NCI-H345 treated with DMSO at 0.1 percent for 48 hours (cell line): ENCODE data around the gene SHC2.
"Not testable (repeated sequence)": the region's sequence is repeated elsewhere in the genome, so short reads cannot be mapped to it uniquely, and the experiment has no call there.

Source experiments
- DNase-seq: peaks from one replicate; lab custom pipeline; 2025; ENCODE audit not compliant: unreplicated experiment; lab: John Stamatoyannopoulos, UW

Gene SHC2

DNA sequence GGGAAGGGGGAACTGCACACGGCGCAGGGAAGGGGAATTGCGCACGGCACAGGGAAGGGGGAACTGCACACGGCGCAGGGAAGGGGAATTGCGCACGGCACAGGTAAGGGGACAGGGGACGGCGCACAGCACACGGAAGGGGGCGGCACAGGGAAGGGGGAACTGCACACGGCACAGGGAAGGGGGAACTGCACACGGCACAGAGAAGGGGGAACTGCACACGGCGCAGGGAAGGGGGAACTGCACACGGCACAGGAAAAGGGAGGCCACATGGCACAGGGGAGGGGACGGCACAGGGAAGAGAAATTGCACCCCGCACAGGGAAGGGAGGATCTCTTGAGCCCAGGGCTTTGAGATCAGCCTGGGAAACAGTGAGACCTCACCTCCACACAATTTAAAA is 33.2 kb downstream of the SHC2 start:
- DNase-seq = not testable (repeated sequence)

- DNase-seq = no peak
Observed at GRCh38 chr19:426725-427445, 33.9 kb downstream of the SHC2 start.

DNA sequence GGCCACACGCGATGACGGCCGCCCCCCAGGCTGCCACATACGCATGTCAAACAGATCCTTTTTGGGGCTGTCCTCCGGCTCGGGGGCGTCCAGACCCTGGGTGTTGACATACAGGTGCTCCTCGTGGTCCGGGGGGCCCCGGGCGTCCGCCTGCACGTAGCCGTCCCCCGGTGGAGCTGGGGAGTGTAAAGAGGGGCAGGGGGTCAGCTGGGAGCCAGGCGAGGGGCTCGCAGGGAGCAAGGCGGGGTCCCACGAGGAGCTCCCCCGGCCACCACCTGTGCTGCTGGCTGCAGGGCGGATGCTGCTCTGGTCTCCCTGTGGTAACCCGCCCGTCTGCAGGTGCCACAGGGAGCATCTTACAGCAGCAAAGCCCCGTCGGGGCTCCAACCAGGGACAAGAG is 35.8 kb downstream of the SHC2 start:
- no peak for DNase-seq

DNA sequence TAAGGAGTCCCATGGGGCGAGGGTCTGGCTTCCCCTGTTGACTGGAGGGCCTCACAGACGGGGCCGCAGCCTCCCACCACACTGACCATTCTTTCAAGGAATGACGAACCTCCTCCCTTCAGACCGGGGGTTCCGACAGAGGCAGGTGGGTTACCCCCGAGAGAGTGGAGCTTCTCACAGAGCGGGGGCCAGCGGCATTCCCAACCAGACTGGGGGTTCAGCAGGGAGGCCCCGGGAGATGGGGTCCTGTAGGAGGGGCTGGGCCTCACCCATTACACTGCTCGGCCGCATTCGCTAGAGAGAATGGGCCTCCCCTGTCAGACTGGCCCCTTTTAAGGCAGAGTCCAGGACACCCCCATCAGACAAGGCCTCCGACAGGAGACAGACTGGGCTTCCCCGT is 36.3 kb downstream of the SHC2 start:
- DNase-seq = no peak

DNA sequence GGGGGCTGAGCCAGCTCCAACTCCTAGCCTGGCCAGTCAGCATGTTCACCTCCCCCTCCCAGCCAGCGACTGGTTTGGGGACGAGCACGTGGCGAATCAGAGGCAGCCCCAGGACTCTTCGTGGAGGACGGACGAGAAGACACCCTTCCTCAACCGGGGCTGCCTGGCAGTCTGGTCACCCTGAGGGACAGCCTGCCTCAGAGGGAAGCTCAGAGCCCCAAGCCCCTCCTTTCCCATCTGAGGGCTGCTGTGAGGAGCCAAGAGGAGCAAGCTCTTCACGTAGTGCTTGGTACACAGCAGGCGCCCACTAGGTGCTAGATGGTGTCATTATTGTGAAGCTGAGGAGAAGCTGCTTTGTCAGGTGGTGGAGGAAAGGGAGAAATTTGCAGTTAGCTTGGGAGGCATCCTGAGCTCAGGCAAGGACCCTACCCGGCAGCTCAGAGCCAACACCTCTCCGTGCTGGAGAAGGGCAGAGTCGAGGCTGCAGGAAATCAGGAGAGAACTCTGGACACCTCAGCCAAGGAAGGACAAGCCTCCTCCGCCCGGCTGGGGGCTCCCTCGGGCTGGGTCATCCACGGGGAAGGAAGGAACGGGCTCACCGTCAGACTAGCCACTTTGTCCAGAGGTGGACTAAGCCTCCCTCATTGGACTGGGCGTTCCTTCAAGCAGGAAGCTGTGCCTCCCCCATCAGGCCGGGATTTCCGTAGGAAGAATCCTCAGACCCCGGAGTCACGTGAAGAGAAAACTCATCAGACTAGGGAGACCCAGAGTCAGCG is 37.0 kb downstream of the SHC2 start:
- no peak for DNase-seq

GRCh38 chr19:422917-423226 is 38.0 kb downstream of the SHC2 start:
- not testable (repeated sequence) for DNase-seq

DNA sequence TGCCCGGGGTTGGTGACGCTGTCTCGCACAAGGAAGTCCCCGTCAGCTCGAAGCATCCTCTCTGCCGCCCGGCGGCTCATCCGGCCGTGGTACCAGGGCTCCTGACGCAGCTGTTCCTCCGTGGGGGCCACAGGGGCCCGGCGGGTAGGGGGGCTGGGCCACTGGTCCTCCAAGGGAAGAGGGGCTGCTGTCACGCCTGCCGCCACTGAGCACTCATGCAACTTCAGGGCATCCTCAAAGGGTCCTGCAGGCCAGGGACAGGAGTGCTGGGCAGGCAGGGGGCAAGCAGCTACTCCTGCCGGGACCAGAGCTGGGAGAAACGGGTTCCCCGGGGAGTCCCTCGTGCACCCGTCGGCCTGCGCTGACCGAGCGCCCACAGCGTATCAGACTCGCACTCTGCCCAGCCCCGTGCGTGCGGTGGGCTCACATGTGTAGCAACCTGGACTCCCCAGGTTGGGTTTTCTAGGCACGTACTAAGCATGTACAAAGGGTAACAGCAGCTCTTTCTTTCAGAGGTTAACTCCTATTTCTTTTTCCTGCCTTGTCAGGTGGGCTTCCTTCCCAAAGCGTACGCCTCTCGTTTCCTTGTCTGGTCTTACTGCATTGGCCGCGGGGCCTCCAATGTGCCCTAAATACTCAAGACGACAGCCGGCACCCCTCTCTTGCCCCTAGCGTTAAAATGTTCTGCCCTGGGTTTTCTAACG is 38.5 kb downstream of the SHC2 start:
- DNase-seq = no peak

GRCh38 chr19:419721-420515 is 40.9 kb downstream of the SHC2 start:
- DNase-seq = no peak

DNA sequence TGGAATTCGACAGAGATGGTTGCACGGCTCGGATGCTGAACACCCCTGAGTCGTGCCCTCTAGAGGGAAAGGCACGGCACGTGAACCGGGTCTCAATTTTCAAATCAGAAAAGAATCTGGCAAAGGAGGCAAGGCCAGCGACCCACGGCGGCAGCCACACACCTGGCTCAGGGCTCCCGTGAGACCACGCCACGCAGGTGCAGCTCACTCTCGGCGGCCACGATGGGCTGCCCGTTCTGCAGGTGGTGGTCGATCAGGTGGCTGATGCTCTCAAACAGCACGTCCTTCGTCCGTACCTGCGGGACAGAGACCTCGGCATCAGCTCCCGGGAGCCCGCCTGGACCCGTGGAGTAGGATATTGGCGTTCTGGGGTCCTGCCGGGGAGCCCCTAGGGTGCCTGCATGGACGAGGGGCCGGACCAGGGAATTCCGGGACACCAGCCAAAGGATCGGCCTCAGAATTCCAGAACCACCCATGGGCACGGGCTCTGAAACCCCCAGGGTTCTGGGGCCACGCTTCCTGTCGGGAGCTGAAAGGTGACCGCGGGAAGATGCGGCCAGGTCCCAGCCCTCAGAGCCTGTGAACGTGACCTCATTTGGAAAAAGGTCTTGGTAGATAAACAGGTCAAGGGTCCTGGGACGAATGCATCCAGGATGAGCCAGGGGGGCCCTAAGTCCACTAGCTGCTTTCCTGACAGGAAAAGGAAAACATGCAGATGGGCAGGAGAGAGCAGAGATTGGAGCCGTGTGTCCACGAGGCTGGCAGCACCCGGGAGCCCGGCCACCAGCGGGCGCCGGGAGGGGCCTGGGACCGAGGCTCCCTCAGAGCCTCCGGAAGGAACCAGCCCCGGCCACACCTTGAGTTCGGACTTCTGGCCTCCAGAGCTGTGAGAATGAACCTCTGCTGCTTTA is 41.8 kb downstream of the SHC2 start:
- DNase-seq = no peak

- no peak for DNase-seq
Observed at GRCh38 chr19:416416-416815, 44.4 kb downstream of the SHC2 start.

- no peak for DNase-seq
Observed at GRCh38 chr19:415292-415691, 45.5 kb downstream of the SHC2 start.

- no peak for DNase-seq
Observed at GRCh38 chr19:413756-414420, 46.9 kb downstream of the SHC2 start.

DNA sequence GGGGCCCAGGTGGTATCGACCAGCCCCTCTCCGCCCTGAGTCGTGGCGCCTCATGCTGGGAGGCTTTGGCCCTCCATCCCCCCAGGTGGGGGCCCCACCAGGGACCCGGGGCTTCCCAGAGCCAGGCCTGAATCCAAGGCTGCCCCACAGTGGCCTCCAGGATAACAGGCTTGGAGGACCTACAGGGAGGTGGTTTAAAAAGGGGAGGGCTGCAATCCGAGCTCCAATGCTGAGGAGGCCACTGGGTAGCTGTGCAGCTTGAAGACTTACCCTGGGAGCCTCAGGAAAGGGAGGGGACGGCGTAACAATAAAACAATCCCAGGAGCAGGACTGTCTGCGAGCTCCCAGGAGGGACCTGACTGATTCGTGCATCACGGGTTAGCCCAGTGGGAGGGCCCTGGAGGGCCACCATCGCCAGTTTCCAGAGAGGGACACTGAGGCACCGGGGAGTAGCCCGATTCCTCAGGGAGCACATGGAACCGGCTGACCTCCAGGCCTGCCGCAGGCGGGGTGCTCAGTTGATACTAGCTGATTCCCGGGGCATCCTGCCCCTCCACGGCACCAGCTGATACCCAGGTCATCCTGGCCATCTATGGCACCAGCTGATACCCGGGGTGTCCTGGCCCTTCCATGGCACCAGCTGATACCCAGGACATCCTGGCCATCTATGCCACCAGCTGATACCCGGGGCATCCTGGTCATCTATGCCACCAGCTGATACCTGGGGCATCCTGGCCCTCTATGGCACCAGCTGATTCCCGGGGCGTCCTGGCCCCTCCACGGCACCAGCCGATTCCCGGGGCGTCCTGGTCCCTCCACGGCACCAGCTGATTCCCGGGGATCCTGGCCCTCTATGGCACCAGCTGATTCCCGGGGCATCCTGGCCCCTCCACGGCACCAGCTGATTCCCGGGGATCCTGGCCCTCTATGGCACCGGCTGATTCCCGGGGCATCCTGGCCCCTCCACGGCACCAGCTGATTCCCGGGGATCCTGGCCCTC is 48.2 kb downstream of the SHC2 start:
- DNase-seq = peak; percentile 28

DNA sequence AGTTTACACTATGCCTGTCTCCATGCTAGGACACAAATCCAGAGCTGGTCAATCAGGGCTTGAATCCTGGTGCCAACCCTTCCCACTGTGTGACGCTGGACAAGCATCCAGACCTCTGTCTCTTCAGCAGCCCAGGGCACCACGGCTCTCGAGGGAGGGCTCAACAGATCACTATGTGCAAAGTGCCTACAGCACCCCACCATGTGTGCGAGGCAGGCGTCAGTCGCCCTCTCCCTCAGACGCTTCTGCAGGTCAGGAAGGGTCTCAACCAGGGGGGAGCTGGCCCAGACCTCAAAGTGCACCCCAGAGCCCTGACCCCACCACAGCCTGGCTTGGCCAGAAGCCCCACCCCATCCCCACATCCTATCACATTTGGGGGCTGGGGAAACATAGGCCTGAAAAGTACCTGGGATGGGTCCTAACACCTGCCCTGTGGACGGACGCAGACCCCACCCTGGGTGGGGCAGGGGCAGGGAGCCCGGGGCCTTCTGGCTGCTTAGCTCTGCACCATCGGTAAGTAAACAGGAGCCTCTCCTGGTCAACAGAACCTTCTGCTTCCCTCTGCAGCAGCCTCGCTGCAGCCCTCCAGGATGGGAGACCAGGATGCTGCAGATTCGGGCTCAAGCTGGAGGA is 49.0 kb downstream of the SHC2 start:
- no peak for DNase-seq

DNA sequence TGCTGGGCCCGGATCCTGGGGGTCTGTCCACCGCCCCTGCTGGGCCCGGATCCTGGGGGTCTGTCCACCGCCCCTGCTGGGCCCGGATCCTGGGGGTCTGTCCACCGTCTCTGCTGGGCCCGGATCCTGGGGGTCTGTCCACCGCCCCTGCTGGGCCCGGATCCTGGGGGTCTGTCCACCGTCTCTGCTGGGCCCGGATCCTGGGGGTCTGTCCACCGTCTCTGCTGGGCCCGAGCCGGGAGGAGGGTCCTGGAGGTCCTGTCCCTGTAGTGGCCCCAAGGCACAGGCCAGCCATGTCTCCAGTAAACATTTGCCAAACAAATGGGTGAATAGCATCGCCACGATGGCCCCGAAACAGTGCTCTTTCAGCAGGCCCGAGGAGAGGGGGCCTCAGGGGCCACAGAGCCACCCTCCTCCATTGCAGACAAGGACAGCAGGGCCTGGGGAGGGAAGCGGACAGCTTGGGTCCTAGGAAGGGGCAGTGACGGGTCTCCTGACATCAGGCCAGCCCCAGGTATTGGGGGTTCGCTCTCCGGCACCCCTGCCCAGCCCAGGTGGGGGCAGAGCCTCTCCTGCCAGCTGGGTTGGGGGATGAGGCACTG is 49.6 kb downstream of the SHC2 start:
- not testable (repeated sequence) for DNase-seq

DNA sequence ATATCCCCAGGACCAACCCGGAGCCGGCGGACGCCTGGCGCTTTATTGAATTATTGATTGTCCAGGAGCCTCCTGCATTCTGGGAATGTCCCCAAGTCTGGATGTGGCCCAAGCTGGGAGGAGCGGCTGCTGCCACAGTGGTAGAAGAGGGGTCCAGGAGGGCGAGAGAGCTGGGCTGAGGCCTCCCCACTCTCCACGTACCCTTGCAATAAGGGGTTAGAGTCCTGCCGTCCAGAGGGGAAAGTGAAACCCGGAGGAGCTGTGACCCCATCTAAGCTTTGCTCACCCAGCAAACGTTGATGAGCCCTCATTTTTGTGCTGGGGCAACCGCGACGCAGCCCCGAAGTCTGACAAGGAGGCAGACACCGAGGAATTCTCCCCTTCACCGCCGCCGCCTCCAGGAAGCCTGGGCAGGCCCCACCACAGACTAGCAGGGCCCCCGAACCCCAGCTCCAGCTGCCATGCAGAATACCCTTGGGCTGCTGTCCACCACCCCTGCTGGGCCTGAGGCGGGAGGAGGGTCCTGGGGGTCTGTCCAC is 50.5 kb downstream of the SHC2 start:
- no peak for DNase-seq

DNA sequence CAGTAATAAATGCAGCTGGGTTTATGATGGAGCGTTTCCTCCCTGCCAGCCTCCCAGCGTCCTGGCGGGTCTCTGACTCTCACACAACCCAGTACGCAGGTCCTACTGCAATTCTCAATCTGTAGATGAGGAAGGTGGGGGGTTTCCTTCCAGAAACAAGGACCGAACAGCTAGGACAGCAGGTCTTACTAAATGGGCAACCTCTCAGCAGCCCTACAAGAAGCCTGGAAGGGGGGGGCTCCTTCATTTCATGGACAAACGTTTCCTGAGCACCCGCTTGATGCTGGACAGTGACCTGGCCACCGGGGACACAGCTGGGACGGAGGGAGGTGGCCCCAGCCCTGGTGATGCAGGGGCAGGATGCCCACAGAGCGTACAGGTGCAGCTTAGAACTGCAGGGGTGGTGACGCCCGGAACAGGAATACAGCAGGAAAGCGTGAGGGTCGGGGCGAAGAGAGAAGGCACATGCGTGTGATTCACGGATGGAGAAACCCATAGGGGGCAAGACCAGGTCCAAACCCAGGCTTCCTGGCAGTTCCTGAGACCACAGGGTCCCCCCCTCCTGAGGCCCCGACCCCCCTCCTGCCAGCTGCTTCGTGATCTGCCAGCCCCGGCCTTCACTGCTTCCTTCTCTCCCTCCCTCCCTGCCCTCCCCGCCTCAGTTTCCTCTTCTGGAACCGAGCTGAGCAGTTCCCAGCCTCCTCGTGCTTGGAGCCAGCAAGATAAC is 51.2 kb downstream of the SHC2 start:
- peak; percentile 9 for DNase-seq
